SKM-1 treated with dmso at 0.1 percent for 144 hours (cell line): ENCODE measurements around the gene DOCK9.
"Not testable (repeated sequence)": the region's sequence is repeated elsewhere in the genome, so short reads cannot be mapped to it uniquely, and the experiment has no call there.

ENCODE experiments used
- DNase-seq: peaks from one replicate; lab custom pipeline; 2025; ENCODE audit not compliant: unreplicated experiment; lab: John Stamatoyannopoulos, UW

Gene DOCK9

GRCh38 chr13:98828614-98829013 is 149.2 kb downstream of the DOCK9 start:
- DNase-seq: no peak

- DNase-seq: no peak
Measured at GRCh38 chr13:98827449-98827848, 150.4 kb downstream of the DOCK9 start.

- no peak for DNase-seq
Measured at GRCh38 chr13:98826146-98826545, 151.7 kb downstream of the DOCK9 start.

GRCh38 chr13:98825659-98826058 is 152.2 kb downstream of the DOCK9 start:
- no peak for DNase-seq

DNA sequence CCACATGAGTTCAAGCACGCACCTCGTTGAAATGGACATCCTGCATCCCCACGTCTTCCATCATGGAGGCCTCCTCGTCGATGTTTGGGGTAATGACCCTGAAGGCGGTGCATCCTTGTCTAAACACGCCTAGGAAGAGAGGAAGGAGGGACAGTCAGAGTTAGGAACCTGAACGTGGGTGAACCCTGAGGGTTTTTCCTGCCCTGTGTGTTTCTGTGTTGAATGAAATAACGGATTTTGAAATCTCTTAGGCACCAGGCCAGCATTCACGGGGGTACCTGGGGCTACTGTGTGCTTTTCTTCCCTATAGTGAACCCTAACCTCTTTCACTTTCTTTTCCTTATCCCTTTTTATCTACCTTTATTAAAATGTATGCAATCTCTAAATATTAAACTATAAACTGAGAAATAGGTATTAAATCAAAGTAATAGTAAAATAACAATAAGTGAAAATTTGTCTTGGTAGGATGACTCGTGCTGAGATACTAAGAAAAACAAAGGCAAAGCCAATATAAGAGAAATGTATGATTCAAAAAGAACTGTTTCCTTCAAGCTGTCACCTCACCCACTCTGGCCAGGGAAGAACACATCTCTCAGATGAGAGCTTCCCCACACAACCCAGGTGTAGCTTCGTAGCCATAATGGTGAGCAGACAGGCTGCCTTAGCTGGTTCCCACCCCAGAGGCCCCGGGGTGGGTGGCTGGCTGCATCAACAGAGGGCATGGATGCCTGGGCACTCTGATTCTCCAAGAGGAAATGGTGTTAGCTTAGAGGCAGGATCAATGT is 153.3 kb downstream of the DOCK9 start:
- DNase-seq: no peak

- DNase-seq: no peak
Measured at GRCh38 chr13:98823442-98823841, 154.4 kb downstream of the DOCK9 start.

DNA sequence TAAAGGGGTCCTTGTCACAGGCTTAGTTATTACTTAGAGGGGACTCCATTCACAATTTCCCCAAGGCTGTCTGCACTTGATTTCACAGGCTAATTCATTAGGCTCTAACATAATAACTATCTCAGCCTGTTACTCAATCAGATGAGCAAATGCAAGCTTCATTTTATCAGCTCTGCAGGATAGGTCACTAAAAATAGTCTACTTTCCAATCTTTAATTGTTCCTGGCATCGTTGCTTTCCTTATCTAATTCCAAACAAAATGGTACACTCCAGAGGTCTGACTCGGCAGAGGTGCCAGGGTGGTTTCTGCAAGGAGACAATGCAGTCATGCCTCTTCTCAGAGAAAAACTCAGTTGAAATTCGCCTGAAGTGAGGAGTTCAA is 155.6 kb downstream of the DOCK9 start:
- no peak for DNase-seq

DNA sequence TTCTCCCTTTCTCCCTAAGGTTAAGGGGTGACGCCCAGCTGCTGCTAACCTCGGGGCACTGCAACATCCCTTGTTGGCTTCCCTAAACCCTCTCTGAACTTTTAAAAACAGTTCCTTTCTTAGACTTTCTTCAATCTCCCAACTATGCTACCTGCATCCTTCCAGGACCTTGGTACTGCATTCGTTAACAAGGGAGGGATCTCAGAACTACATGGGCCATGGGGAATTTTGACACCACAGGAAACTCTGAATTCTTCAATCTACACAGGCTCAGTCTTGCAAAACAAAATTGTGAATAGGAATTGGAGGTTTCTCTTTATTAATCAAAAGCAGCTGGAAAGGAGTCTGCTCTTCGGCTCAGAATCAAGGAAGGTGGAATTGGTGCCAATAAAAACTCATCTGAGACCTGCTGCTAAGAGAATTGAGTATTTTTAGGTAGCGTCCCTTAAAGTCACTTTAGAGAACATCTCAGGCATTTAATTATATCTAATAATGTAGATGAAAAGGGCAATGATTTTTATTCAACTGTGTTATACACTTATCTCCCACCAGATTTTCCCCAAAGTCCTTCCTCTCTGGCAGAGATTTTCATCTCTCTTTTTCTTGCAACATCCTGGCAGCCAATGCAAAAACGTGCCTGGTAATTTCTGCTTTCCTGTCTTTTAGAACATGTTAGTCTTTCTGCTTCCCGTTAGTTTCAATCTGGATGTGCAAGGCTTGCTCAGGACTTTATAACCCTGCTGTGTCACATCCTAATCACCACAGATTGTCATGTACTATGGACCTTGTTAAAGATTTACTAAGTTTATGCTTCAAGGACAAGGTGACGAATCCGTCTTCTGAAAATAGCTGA is 156.3 kb downstream of the DOCK9 start:
- no peak for DNase-seq

GRCh38 chr13:98820744-98821371 is 157.0 kb downstream of the DOCK9 start:
- DNase-seq: no peak

- no peak for DNase-seq
Measured at GRCh38 chr13:98820300-98820699, 157.6 kb downstream of the DOCK9 start.

GRCh38 chr13:98819382-98820010 is 158.4 kb downstream of the DOCK9 start:
- no peak for DNase-seq

GRCh38 chr13:98816406-98816805 is 161.5 kb downstream of the DOCK9 start:
- DNase-seq: no peak

- DNase-seq: no peak
Measured at GRCh38 chr13:98813993-98814392, 163.9 kb downstream of the DOCK9 start.

- DNase-seq: not testable (repeated sequence)
Measured at GRCh38 chr13:98812186-98812790, 165.6 kb downstream of the DOCK9 start.

DNA sequence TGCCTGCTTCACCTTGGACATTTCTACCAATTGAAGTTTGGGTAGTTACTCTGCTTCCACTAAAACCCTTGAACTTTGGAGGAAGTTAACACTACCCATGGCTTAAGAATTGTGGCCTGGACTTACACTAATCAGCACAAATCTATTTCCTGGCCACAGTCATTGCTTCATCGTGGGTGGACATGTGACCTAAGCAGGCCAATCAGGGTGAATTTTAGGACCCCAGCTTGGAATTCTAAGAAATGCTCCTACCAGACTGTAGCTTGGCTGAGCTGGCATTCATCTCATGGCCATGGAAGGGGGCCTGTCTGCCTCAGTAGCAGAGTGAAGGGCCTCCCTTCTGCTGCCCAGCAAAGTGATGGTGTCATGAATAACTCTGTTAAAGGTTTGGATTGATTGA is 167.1 kb downstream of the DOCK9 start:
- no peak for DNase-seq

GRCh38 chr13:98809345-98809777 is 168.5 kb downstream of the DOCK9 start:
- DNase-seq: no peak

DNA sequence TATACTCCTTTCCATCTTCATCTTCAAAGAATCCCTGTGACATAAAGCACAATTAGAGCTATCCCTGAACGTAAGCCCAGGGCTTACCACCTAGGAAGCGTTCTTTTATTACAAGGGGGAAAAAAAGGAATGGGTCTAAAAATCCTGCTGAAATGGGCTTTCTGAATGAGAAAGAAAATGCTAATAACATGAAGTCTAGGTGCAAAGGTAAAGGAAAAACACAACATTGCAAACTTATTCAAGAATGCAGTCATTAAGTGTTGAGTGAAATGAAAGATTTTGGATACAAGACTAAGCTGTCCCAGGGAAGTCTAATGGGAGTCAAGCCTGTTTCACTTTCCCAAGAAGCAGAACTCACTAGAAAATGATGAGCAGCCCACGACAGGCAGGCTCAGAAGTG is 170.1 kb downstream of the DOCK9 start:
- DNase-seq: no peak

- no peak for DNase-seq
Measured at GRCh38 chr13:98804336-98804855, 173.5 kb downstream of the DOCK9 start.

DNA sequence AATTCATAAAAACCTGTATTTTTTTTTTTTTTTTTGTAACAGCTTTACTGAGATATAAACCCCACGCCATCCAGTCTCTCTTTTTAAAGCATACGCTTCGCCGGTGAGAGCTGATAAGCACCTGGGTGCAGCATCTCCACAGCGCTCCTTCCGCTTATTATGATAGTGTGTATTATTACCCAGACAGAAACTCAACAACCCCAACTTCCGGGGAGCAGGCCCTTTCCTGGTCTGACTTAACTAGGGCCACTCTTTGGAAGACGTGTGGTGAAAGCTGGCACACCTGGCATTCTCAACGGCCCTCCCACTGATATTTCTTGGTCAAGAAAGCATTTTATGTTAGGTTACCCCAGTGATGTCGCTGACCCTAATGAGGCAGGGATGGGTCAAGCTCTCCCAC is 173.9 kb downstream of the DOCK9 start:
- no peak for DNase-seq

DNA sequence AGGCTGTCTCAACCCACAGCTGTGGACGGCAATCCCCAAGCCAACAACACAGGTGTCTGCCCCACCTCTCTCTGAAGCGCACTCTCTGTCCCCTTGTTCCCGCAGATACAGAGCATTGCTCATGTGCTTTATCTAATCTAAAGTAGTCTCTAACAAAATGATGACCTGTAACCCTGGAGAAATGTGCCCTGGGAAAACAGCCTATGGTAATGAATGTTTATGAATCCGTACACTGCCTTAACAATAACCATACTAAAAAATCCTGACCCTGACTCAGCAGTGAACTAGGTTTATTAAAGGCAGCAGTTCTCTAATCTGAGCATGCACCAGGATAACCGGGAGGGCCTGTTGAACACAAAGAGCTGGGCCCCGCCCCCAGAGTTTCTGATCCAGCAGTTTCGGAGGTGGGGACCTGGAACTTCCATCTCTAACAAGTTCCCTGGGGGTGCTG is 174.7 kb downstream of the DOCK9 start:
- no peak for DNase-seq

DNA sequence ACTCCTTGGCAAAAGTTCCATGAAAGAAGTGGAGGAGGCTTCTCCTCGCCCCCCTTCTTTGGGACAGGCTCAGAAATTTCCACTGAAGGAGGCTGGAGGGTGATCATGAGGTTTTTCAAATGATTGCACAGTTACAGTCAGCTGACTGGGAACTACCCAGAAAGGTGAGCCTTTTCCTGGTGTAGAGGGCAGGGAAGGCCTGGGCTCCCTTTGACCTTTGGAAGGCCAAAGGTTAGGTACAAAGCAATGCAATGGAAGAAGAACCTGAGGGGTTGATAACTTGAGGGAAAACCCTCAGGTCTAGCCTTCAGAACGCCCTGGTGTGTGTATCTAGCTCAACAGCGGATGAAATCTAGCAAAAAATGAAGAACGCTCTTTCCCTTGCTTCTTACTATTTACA is 175.3 kb downstream of the DOCK9 start:
- no peak for DNase-seq
